Nephron (organoid): ENCODE measurements around the gene CNOT11.
"Not testable (repeated sequence)": the region's sequence is repeated elsewhere in the genome, so short reads cannot be mapped to it uniquely, and the experiment has no call there.

ENCODE experiments used
- H3K27ac Mint-ChIP-seq, 3 experiments: 2 replicates each; pipeline ENCODE4 v1.8.0; 2020; ENCODE audit warnings: mixed read lengths in 3 of 3, mild to moderate bottlenecking in 2 of 3, moderate library complexity in 1 of 3
- H3K27me3 Mint-ChIP-seq: 2 replicates; pipeline ENCODE4 v1.8.0; 2021; ENCODE audit warnings: low read depth, mild to moderate bottlenecking, moderate library complexity, mixed read lengths
- H3K36me3 Mint-ChIP-seq: 2 replicates; pipeline ENCODE4 v1.8.0; 2020; ENCODE audit warnings: low read depth, mixed read lengths
- H3K4me1 Mint-ChIP-seq: 2 replicates; pipeline ENCODE4 v1.8.0; 2020; ENCODE audit warnings: mixed read lengths
- H3K4me3 Mint-ChIP-seq, 3 experiments: 2 replicates each; pipeline ENCODE4 v1.8.0; 2020; ENCODE audit warnings: mild to moderate bottlenecking in 3 of 3, mixed read lengths in 3 of 3, moderate library complexity in 2 of 3
- H3K9me3 Mint-ChIP-seq: 2 replicates; pipeline ENCODE4 v1.8.0; 2020; ENCODE audit warnings: mixed read lengths
- CTCF ChIP-seq, 3 experiments: fragments of 200-600 bp; sonication (generic); IDR thresholded peaks; one replicate each; pipeline ENCODE4 v1.5.0; 2021; ENCODE audit warnings: antibody characterized with exemption in 3 of 3; ENCODE audit not compliant: unreplicated experiment in 3 of 3

Gene CNOT11

DNA sequence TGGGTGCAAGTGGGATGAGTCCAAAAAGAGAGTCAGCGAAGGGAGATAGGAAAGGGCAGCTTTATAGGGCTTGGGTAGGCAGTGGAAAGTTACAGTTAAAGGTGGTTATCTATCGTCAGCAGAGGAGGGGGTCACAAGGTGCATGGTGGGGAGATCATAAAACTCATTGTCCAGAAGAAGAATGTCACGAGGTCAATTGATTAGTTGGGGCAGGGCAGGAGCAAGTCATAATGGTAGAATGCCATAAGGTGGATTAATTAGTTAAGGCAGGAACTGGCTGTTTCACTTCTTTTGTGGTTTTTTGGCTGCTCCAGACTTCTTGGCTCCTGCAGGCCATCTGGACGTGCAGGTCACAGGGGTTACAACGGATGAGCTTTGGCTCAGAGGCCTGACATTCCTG is 3.9 kb upstream of the CNOT11 start:
- not testable (repeated sequence) for H3K4me3 Mint-ChIP-seq, H3K9me3 Mint-ChIP-seq, H3K27me3 Mint-ChIP-seq, H3K36me3 Mint-ChIP-seq
- peaks cover 17% of the 10 kb centered on the region for H3K4me1 Mint-ChIP-seq
- H3K27ac Mint-ChIP-seq, result peak overlapping the region in 1 of 3 experiments; percentile 33

DNA sequence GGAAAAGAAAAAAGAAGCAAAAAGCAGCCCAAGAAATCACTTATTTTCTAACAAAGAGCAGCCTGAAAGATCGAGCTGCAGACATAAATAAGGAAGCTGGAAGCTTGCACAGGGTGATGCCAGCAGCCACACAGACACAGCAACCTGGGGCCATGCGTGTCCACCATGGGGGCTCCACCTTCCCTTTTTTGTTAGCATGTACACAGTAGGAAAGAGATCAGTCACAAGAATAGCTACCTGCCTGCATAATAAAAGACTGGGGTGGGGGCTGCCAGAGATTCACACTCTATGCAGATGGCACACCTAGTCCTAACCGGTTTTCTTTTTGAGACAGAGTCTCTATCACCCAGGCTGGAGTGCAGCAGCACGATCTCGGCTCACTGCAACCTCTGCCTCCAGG is 2.9 kb upstream of the CNOT11 start:
- Mint-ChIP-seq H3K4me3 (peak overlapping the region; percentile 29 to 71 (median 31)), H3K27me3 (peaks cover 4% of the 10 kb centered on the region), H3K9me3 (no peaks in the 10 kb centered on the region), H3K36me3 (no peaks in the 10 kb centered on the region), H3K27ac (peak overlapping the region; percentile 10 to 77 (median 28)), H3K4me1 (peaks cover 27% of the 10 kb centered on the region)
- no peak for TF ChIP-seq CTCF (IDR thresholded peaks at IDR 0.05; ENCODE audit: unreplicated experiment in 3 of 3)

DNA sequence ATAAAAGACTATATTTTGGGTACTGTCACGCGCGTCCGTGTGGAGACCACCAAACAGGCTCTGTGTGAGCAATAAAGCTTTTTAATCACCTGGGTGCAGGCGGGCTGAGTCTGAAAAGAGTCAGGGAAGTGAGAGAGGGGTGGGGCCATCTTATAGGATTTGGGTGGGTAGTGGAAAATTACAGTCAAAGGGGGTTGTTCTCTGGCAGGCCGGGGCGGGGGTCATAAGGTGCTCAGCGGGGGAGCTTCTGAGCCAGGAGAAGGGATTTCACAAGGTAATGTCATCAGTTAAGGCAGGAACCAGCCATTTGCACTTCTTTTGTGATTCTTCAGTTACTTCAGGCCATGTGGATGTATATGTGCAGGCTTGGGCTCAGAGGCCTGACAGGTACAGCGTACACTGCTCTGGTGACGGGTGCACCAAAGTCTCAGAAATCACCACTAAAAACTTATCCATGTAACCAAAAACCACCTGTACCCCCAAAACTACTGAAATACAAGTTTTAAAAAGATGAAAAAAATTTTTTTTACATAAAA is 1.4 kb upstream of the CNOT11 start:
- not testable (repeated sequence) for H3K9me3 Mint-ChIP-seq, H3K27me3 Mint-ChIP-seq
- H3K27ac Mint-ChIP-seq, result peak overlapping the region; percentile 83 to 92 (median 91)
- peaks cover 31% of the 10 kb centered on the region for H3K4me1 Mint-ChIP-seq
- H3K4me3 Mint-ChIP-seq, result peak overlapping the region; percentile 39 to 78 (median 73)
- H3K36me3 Mint-ChIP-seq, result peaks cover 10% of the 10 kb centered on the region

DNA sequence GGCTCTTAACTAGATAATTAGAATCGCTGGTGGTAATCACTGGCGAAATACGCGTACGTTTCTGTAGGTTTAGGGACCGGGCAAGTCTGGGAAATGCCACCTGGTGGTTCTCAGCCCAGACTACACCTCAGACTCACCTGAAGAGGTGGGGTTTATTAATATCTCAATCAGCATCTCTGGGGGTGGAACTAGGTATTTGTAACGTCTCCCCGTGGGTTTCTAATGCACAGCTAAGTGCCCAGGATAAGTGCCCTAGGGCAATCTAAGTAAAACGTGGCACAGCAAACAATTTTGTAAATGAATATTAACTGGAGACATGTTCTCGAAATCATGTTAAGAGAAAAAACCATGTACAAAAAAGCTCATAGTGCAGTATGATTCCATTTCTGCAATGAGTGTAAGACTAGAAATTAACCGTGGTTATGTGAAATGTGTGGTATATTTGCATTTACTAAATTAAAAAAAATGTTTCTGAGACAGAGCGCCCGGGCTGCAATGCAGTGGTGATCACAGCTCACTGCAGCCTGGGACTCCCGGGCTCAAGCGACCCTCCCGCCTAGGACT is 760 bp upstream of the CNOT11 start:
- Mint-ChIP-seq H3K9me3 (no peaks in the 10 kb centered on the region), H3K27ac (peak overlapping the region; percentile 69 to 98 (median 92)), H3K4me3 (peak overlapping the region; percentile 89 to 95 (median 92)), H3K36me3 (peaks cover 16% of the 10 kb centered on the region), H3K4me1 (peaks cover 34% of the 10 kb centered on the region), H3K27me3 (peaks cover 4% of the 10 kb centered on the region)
- TF ChIP-seq CTCF (IDR thresholded peaks at IDR 0.05; ENCODE audit: unreplicated experiment in 3 of 3), result peak; percentile 29 to 47 (median 37)

- H3K9me3 Mint-ChIP-seq, result no peaks in the 10 kb centered on the region
- peak in 1 of 3 experiments; percentile 8 for TF ChIP-seq CTCF (IDR thresholded peaks at IDR 0.05; ENCODE audit: unreplicated experiment in 3 of 3)
- H3K4me1 Mint-ChIP-seq, result peaks cover 34% of the 10 kb centered on the region
- peak overlapping the region; percentile 69 to 98 (median 92) for H3K27ac Mint-ChIP-seq
- H3K27me3 Mint-ChIP-seq, result peaks cover 4% of the 10 kb centered on the region
- peak overlapping the region; percentile 92 to 99 (median 95) for H3K4me3 Mint-ChIP-seq
- peaks cover 27% of the 10 kb centered on the region for H3K36me3 Mint-ChIP-seq
These were observed 472 bp downstream of the CNOT11 start for GRCh38 chr2:101253013-101253702.

- peaks cover 33% of the 10 kb centered on the region for H3K36me3 Mint-ChIP-seq
- H3K4me3 Mint-ChIP-seq, result peak overlapping the region; percentile 92 to 99 (median 95)
- H3K27me3 Mint-ChIP-seq, result peaks cover 4% of the 10 kb centered on the region
- H3K4me1 Mint-ChIP-seq, result peaks cover 34% of the 10 kb centered on the region
- H3K9me3 Mint-ChIP-seq, result no peaks in the 10 kb centered on the region
- peak overlapping the region; percentile 56 to 92 (median 91) for H3K27ac Mint-ChIP-seq
- no peak for TF ChIP-seq CTCF (IDR thresholded peaks at IDR 0.05; ENCODE audit: unreplicated experiment in 3 of 3)
These were observed 1.2 kb downstream of the CNOT11 start for GRCh38 chr2:101253703-101254450.
